Activated CD4-positive, alpha-beta T cell treated with anti-CD3 and anti-CD28 coated beads, Interleukin-2, amount 50 U/mL, for 24 hours (primary cell): ENCODE results near the gene GRIN2C.

Source experiments
- DNase-seq, 2 donors: peaks; one replicate each; pipeline ENCODE4 v3.0.0-alpha.2; 2020; ENCODE audit warnings: low read depth in 1 of 2, low spot score in 1 of 2

Gene GRIN2C

DNA sequence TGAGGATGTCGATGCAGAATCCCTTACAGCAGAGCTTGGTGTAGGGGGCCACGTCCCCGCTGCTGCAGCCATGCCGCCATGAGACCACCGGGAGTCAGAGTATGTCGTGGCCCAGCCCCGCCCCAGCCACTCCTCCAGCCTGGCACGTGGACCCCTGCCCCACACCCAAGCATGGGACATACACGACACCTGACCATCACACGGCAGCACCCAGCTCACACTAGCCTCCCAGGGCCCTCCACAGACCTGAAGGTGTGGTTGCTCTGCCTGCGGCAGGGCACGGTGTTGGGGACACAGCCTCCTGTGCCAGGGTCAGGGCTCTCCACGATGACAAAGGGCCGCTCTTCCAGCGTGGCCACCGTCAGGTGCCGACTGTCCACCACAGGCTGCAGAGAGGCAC, 9.4 kb downstream of the GRIN2C start:
- DNase-seq = no peak

DNA sequence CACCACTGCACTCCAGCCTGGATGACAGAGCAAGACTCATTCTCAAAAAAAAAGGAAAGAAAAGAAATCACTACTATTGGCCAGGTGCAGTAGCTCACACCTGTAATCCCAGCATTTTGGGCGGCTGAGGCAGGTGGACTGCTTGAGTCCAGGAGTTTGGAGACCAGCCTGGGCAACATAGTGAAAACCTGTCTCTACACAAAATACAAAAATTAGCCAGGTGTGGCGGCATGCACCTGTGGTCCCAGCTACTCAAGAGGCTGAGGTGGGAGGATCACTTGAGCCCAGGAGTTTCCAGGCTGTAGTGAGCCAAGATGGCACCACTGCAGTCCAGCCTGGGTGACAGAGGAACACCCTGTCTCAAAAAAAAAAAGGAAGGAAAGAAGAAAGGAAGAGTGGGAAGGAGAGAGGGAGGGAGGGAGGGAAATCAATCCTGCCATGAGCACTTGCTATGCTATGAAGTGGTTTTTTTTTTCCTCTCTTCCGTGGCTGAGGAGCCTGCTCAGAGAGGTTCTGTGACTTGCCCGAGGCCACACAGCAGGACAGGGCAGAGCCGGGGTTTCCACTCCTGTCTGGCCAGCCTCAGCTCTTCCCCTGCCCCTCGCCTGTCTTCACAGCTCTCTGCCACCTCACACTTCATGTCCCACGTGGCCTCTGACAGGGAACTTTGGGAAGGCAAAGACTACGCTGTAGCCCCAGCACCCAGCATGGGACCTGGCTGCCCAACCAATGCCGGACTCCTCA, 10.9 kb downstream of the GRIN2C start:
- DNase-seq = no peak

DNA sequence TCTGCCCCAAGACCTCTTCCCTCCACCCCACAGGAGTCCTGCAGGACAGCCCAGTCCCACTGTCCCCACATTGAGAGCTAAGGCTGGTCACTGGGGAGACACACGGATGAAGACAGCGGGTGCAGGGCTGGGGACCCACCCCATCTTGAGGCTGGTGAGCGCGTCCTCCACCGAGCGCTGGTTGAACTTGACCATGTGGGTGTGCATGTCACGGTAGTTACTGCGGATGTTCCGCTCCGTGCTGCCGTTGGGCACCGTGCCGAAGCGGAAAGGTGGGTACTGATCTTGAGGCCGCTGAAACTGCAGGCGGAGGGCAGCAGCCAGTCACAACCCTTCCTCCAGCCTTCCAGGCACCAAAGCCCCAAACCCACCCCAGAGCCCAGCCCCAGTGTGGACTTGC, 13.1 kb downstream of the GRIN2C start:
- no peak for DNase-seq

DNA sequence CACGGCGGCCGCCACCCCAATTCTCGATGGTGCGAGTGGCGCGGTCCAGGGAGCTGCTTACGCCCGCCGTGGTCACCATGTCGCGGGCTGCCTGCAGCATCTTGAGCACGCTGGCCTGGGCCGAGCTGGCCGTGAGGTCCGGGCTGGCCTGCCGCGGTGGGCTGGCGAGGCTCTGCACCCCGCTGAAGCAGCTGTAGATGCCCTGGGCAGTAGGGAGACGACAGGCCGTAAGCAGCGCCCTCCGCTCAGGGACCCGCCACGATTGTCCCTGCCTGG, 16.4 kb downstream of the GRIN2C start:
- no peak for DNase-seq

DNA sequence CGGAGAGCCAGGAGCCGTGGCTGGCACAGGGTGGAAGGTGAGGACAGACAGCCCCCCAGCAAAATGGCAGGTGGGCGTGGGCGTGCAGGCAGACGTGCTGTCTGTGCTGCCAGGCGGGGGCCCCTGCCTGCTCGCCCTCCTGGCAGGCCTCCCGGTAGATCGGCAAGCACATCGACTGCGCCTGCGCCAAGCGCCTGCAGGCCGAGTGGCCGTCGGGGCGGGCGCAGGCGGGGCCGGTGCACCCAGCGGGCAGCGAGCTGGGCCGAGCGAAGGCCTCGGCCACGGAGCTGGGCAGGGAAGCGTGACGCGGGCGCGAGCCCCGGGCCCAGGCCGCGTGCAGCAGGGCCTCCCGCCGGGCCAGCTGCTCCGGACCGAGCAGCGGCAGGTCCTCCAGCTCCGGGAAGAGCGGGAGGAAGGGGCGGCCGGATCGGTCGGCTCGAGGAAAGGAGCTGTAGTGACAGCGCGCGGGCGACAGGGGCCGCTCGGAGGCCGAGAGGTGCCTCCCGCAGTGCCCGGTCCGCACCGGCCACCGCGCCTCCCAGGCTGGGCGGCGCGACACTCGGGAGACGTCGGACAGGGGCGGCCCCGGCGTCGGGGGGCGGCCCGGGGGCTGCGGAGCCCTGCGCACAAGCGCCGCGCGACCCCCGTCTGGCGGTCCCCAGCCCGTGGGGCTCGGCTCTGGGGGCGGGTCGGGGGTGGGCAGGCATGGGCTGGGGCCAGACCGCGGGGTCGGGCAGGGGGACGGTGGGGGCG, 16.9 kb downstream of the GRIN2C start:
- no peak for DNase-seq

DNA sequence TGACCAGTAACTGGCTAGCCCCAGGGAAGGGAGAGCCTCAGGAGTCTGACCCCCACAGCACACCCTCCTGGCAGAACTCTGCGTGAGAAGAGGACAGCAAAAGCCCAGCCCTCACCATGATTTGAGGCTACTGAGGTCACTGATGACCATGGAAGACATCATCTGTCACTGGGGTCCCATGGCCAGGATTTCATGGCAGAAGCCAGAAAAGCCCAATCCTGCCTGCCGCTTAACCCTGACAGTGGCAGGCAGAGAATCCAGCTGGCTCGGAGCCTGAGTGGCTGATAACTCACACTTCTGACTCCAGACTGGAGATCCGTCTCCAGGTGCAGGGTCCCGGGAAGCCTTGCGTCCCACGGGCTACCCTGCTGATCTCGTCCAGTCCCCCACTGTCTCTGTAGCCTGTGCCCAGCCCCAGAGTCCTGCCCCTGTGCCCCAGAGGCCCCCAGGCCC, 17.5 kb downstream of the GRIN2C start:
- DNase-seq = no peak

DNA sequence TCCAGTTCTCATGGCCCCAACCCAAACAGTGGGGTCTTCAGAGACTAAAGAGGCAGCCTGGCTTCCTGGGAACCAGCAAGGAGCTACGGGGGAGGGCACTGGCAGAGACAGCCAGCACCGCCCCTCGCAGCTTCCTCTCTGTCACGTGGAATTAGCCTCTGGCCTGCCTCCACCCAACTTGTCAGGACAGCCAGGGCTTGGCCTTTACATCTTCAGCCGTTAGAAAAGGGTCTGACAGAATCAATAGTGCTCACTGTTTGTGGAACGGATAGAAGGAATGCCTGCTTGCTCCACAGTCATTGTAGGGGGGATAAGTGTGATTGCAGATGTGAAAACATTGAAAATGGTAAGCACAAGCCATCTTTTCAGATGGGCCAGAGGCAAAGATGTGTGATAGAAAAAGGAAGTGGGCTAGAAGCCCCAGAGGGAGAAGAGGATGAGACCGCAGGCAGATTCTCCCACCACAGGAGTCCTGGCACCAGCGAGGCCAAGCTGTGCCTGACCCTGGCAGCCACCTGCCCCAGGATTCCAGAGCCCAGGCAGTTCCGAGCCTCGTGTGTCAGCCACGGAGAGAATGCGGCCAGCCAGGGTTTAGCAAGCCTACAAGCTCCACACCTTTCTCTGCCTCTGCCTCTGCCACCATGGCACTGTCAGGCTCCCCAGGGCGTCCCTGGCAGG, 18.6 kb downstream of the GRIN2C start:
- DNase-seq = no peak

DNA sequence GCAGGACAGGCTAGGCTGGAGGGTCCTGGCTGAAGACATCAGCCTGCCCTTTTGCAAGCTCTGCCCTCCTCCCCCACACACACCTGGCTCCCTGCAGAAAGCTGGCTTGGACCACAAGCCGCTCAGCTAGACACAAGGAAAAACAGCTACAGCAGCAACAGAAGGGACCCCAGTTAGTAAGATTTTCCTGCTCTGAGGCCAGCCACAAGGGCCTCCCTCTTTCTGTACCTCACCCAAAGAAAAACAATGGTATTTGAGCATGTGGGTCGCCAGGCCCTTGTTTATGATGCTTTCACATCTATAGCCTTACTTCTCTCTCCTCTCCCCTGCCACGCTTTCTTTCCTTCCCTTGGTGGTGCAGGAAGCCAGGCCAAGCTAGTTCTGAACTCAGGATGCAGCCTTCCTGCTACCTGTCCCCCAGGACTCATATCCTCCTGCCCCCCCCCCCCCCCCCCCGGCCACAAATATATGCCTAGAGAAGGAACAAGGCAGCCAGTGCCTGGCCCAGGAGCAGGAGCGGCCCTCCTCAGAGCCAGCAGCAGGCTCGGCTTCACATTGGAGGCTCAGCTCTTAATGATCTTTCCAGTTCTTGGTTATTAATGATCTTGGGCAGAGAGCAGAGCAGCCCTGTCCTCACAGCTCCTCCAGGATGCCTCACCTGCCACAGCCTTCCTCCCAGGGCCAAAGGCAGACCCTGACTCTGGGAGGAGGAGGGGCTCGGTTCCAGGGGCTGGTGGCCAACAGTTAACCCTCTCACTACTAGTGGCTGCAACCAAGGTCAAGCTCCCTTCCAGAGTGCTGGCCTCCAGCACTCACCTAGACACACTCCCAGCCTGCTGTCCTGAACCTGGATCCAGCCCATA, 19.5 kb downstream of the GRIN2C start:
- no peak for DNase-seq

DNA sequence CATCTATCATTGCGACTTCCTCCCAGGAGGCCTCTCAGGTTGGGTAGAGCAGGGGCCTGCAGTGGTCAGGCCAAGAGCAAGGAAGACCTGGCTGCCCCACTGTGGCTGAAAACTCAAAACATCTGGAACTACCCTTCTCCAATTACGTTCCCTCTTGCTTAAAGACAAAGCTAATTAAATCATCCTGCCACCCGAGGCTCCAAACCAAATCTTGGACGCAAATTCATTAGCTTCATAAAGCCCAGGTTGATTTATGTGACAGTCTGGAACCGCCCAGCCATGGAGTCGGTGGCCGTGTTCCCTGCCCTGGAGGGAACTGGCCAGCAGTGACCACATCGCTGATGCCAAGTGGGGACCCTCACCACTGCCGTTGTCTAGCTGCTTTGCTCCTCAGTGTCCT, 21.4 kb downstream of the GRIN2C start:
- DNase-seq = no peak

DNA sequence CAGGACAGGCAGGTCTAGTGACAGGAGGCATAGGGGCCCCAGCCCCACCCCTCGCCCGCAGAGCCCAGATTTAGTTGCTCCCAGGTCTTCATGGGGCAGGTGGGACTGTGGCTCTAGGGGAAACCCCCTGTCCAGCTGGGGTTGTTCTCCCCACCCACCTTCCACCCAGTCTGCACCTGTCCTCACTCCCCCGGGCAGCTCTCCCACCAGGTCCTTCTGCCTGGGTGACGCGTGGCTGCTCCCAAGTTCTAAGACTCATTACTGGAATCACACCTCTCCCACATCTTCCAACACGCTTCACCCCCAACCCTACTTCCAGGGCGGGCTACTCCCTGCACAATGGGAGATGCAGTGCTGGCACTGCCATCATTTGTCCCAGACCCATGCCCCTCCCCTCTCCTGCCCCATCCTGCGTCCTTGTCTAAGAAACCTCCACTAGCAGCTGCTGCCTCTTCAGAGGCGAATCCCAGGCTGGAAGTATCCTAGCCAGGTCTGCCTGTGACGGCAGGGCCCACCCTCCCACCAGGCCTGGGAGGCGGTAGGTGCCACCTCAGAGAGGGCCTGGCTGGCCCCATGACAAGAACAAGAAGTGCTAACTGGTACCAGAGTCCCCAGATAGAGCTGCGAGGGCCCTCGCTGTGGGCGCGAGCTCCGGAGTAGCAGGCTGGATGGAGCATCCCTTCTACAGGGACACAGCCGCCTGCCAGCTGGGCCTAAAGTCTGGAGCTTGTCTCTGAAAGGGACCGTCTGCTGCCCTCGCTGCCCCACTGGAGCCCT, 22.8 kb downstream of the GRIN2C start:
- DNase-seq = no peak

DNA sequence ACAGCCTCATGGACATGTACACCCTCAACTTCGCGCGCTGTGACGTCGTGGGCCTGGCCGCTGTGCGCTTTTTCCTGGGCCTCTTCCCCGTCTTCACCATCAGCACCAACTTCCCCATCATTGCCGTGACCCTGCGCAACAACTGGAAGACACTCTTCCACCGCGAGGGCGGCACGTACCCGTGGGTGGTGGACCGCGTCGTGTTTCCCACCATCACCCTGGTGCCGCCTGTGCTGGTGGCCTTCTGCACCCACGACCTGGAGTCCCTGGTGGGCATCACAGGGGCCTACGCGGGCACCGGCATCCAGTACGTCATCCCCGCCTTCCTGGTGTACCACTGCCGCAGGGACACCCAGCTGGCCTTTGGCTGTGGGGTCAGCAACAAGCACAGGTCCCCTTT, 23.5 kb downstream of the GRIN2C start:
- no peak for DNase-seq

DNA sequence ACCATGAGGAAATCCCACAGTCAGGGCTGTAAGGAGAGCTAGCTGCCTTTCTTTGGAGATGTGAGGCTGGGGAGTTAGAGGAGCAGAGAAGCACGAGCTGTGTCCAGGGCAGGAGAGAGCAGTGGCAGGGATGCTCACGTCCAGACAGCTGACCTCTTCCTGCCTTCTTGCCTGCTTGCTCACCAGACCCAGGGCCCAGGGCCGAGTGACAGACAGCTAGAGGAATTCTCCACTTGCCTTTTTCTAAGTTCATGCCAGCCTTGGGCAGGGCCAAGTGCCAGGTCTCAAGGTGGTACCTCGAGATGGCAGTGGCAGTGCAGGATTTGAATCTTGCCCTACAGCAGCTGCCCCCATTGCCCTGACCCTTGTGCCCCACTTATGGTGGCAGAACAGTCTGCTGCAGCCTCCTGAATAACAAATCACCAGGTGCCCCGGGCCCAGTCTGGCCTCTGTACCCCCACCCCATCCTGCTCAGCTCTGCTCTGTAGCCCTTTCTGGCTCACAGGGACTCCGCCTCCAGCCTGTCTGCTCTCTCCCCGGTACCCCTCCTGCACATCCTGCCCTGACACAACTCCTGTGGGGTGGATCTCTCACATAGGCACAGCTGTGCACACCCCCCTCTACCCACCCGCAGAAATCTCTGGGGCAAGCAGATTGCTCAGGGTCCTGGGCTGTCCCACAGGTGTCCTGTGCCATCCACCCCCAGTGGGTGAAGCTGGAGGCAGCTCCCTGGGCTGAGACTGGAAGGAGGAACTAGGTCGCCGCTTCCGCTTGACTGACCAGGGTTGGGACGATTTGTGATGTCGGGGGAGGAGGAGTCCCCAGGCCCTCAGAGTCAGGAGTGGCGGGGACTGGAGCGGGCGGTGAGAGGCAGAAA, 25.9 kb downstream of the GRIN2C start:
- DNase-seq = no peak

DNA sequence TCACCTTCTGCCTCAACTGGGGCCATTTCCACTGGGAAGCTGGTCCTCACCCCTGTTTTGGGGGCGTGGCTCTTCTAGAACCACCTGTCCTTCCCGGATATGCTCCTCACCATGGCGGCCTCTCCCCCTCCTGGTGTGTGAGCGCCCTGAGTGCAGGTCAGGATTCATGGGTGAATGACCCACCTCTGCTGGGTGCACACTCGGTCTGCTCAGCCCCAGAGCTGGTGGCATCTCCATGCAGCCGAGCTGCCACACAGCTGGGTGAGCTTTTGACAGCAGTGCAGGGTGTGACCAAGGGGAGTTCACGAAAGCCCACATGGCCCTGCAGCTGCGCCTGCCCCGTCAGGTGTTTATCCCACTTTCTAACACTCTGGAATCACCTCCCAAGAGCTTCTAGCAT, 27.3 kb downstream of the GRIN2C start:
- no peak for DNase-seq

DNA sequence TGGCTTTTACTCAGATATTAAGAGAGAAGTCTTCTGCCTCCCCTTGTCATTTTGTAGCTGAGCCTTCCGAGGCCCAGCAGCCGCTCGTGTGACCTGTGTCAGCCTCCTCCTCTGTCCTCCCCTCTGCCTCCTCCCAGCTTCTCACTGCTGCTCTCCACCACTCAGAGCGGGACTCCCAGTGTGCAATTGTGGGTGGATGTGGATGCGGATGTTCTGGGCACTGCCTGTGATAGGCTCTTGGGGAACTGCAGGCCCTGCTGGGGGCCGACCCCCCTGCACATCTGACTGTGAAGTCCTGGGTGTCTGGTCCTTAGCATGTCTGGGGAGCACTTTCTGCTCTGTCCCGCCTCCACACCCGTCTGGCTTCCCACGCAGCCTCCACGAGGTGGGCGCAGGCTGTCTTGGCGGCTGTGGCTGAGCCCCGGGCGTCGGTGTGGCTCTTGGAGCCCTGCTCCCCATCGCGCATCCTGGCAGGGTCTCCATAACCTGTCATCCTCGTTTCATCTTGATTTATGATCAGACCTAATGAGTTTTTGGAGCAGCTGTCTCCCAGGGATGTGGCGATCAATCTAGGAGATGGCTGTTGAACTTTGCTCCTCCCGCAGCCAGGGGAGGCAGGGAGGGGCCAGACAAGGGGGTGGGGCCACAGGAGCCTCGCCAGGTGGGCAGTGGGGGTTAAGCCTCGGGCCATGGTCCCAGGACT, 28.1 kb downstream of the GRIN2C start:
- DNase-seq = no peak

DNA sequence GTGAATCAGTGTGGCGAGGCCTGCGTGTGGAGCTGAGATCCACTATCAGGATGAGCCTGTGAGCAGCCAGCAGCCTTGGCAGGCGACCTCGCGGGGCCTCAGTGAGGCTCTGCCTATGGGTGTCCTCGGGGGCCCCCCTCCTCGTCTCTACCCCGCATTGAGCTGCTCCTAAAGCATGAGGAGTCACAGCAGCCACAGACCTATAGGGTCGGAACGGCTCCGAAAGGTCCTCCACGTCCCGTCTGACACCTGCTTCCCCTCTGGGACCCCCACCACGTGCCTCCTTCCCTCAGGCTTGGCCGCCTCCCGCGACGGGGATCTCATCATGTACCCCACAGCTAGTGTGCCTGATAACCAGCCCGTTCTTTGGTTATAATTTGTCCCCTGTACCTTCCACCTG, 28.8 kb downstream of the GRIN2C start:
- DNase-seq = no peak

DNA sequence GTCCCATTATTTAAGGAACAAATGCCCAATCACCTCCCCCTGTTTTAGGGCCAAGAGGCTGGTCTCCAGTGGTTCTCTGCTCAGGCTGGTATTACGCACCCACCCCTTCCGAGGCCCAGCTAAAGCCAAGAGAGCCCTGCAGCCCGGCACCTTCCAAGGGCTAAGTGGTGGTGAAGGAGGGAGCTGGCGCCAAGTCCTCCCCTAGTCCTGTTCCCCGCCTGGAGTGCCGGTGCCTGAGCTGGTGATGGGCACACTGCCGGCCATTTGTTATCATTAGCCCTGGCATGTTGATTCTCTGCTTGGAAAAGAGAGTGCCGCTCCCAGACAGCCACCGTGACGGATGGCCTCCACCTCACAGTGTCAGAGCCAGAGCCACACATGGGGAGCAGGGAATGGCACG, 31.9 kb downstream of the GRIN2C start:
- DNase-seq = no peak

DNA sequence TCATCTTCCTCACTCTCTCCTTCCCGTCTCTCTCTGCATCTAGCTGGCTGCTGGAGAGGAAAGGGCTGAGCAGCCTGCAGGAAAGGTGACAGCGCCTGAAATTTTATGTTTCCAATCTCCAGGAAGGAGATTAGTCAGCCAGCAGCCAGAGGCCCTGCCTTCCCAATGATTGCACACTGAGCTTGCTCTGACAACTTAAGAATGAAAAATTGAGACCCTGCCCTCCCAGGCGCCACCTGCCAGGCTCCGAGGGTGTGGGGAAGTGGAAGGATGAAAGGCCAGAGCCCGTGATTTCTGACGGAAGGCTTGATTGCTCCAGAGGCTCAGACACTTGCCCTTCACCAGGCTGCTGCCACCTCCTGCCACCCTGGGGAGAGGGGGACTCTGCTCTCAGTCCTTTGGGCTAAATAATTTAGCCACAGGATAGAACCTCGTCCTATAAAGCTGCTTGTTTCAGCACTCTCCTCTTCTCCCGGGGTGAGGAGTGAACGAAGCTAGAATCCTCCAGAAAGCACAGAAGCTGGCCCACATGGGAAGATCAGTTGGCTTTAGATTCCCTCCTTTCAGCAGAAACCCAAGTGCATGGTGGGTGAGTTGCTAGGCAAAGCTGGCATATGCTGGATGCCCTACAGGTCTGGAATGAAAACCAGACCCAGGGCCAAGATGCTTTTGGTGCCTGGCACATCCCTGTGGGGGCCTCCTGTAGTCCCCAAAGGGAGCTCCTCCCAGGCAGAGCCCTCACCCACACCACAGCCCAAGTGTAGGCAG, 33.5 kb downstream of the GRIN2C start:
- no peak for DNase-seq

DNA sequence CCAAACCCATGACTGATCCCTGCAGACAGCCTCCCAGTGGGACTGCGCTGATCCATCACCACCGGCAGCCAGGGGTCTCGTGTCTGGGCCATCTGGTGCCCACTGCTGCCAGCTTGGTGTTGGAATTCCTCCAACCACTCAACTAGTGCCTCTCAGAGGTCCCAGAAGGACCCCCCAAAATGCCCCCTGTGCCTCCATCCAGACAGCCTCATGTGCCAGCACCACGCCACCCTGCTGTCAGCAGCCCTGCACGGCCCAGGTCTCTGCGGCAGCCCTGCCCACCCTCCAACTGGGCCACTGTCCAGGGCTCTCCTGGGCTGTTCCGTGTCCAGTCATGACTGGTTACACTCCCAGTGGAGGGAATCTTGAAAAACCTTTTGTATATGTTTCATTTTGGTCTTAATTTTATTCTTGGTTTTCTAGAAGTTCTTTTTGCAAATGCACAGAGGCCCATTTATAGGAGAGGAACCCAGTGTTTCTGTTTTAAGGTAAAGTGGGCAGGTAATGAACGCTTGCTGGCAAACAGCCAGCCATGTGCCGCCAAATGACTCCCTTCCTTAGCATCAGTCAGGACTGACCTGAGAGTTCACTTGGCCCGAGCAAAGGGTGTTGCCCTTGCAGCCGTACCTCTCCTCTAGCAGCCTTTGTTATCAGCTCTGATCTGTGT, 34.6 kb downstream of the GRIN2C start:
- DNase-seq = no peak
